Inflammatory macrophage (primary cell): ENCODE data around the gene NUP107.
"Not testable (repeated sequence)": the region's sequence is repeated elsewhere in the genome, so short reads cannot be mapped to it uniquely, and the experiment has no call there.

Source experiments
- DNase-seq, 2 donors: peaks; one replicate each; pipeline ENCODE4 v3.0.0-alpha.2; 2020 to 2022
- total RNA-seq, 18 experiments: gene quantifications; one replicate each; lab custom pipeline; 2026; ENCODE audit warnings: mixed read lengths in 6 of 18, inconsistent platforms in 2 of 18; lab: John Stamatoyannopoulos, UW

NUP107 gene
- 20.5 to 72.1 (median 50.3) reads per million in 18 experiments for total RNA-seq

DNA sequence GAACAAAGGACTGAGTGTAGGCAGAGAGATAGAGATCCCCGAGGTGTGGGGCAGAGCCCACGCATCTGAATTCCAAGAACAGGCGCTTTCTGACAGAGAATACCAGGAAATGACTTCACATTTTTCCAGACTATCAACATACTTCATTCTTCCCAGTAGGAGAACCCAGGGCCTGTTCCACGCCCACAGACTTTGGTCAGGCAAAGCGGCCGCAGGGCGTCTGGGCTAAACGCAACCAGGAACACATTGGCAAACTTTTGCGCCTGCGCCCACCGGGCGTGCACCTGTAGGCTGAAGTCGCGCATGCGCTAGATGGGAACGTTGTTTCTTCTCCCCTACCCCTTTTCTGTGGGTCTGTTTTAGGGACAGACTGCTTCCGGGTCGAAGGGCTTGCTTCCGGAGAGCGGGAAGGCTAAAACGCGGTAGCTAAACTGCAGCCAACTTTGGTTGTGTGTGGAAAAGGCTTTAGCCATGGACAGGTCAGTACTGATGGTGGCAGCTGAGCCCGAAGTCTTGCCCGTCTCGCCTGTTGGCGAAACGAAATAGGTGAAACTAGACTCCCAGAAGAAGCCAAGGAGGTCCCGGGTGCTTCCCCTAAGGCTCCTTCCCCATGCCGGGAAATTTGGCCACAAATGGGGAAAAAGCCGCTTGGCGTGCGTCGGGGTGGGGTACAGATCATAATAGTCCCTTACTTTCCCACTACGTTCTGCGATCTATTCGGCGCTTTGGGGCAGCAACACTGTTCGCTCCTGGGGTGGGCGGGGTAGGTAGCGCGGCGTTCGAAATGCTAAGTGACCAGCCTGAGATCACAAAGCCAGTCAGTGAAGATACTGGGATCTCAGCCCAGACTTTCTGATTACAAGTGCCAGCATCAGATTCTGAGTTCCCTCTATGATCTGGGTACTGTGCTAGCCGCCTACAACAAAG lies at the start of gene NUP107:
Gene NUP107, plus strand, starts transcription at position 384 of the 927 bp plus-strand sequence. Its CDS starts 88 bp downstream, at position 472.
- DNase-seq, result peak; percentile 98 to 99

DNA sequence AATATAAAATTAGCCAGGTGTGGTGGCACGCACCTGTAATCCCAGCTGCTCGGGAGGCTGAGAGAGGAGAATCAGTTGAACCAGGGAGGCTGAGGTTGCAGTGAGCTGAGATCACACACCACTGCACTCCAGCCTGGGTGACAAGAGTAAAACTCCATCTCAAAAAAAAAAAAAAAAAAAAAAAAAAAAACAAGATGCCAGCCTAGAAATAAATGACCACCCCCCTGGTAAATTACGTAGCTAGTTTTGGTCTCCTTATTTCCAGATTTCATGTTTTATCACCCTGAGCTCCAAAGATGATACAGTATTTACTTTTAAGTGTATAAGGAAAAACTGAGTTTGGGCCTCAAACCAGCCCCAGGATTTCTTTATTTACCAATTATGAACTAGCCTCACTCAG lies 49.3 kb upstream of the NUP107 start:
- not testable (repeated sequence) for DNase-seq

DNA sequence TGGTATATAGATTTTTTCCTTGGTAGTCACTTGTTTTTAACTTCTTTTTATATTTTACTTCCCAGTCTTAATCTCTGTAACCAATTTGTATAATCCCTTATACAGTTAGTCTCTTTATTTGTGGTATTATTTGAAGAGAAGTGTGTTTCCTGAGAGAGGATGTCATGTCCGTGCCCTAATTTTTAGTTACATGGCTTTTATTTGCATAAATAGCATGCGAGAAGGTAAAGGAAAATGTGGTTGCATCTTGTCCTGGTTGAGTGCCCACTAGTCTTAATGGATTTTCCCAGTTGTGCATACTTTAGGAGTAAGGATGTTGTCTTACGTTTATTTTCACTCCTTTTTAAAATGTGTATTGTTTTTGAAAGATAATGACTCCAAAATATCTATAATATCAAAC lies 48.6 kb upstream of the NUP107 start:
- no peak for DNase-seq

DNA sequence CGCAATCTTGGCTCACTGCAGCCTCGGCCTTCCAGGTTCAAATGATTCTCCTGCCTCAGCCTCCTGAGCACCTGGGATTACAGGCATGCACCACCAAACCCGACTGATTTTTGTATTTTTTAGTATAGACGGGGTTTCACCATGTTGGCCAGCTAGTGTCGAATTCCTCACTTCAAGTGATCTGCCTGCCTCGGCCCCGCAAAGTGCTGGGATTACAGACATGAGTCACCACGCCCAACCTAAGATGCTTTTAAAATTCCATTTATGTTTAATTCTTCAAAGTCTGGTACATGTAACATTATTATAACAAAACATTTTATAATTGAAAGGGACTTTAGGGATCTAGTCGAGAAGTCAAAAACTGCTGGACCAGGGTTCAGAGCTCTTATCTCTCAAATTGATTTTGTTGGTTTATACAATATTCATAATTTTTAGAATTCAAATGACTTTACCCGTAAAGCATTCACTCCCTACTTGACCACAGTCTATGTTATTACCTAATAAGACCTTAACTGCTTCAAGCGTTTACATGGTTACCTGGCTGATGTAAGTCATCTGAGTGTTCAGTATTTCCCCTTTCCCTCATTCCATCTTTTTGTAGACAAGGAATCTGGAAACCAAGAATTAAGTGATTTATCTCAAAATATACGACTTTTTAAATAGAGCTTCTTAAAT lies 47.9 kb upstream of the NUP107 start:
- no peak for DNase-seq

DNA sequence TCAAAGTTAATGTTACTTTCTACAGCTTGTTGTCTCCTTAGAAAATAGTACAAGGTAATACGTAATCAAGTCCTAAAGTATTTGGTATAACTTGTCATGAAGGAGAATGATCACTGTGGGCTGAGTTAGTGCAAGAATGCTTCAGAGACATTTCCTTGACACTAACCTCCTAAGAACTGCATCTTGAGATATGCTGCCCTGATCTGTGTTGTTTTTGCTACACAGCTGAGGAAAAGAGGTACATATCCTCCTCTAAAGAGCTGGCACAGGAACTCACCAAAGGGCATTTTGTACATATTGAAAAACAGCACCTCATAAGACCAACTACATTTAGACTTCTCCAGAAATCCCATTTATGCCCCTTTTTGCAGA lies 47.4 kb upstream of the NUP107 start:
- DNase-seq, result no peak

DNA sequence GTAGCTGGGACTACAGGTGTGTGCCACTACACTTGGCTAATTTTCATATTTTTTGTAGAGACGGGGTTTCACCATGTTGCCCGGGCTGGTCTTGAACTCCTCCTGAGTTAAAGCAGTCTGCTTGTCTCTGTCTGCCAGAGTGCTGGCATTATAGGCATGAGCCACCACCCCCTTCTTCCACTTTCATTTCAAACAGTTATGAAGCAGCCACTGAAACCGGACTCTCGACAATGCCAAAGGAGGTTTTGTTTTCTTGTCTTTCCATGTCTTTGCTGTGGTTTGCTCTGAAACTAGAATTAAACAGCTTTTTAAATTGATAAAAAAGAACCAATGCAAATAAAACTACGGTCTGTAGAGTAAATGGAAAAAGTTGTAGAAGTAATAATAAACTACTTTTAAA lies 45.6 kb upstream of the NUP107 start:
- no peak for DNase-seq

DNA sequence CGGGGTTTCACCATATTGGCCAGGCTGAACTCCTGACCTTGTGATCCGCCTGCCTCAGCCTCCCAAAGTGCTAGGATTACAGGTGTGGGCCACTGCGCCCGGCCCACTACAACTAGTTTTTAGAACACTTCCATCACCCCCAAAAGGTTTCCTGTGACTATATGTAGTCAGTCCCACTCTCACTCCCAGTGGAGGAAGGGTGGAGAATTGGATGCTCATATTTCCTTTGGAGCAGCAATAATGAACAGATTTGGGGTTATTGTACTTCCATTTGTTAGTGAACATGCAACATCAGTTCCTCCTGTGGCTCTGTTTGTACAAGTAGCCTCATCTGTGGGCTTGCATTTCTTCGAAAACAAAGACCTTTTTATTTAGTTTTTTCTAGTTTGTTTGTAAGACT lies 40.3 kb upstream of the NUP107 start:
- no peak for DNase-seq

DNA sequence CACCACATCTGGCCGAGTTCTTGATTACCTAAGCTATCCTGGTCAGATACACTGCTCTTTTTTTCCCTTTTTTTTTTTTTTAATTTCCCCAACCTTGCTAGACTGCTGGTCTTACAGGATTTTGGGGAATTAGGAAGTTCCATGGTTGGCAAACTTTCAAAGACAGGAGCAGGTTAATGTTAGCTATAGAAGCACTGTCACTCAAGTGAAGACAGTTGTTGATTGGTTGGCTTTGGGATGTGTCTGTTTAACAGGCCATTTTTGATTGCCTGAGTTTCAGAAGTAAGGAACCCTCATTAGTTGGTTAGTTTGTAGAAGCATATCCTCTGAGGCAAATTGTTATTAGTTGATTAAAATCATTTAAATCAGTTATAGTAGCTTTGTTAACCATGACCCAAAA lies 39.3 kb upstream of the NUP107 start:
- no peak for DNase-seq

DNA sequence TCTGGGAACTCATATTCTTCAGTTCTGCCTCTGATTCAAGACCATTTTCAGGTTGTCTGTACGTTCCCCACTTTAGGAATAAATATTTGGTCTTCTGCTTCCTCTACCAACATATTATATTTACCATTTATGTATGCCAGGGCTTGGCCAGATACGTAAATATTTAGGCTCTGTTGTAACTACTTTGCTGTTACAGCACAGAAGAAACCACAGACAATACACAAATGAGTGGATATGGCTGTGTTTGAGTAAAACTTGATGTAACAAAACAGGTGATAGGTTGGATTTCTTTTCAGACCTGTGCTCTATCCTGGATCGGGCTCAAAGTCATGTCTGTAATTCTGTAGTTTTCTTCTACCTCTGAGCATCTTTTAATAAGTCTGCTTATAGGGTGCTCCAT lies 38.6 kb upstream of the NUP107 start:
- no peak for DNase-seq

DNA sequence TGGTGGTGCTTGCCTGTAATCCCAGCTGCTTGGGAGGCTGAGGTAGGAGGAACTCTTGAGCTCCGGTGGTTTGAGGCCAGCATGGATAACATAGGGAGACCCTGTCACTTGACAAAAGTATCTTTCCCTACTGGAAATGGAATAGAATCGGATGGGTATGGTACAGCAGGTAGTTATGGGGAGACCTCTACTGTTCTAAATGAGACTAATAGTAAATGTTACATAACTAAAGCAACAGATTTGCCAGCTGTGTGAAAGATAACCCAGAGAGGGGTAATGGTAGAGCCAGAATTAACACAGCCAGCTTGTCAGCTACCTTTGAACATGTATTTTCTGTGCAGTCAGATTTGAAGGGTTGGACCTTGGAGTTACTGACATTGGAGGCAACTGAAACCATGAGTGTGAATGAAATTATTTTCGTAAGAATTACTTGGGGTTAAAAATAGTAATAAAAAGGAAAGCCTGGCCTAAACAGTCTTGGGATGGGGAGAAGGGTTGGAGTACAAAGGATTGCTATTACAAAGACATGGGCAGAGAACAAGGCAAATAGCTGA lies 21.7 kb upstream of the NUP107 start:
- DNase-seq, result no peak

DNA sequence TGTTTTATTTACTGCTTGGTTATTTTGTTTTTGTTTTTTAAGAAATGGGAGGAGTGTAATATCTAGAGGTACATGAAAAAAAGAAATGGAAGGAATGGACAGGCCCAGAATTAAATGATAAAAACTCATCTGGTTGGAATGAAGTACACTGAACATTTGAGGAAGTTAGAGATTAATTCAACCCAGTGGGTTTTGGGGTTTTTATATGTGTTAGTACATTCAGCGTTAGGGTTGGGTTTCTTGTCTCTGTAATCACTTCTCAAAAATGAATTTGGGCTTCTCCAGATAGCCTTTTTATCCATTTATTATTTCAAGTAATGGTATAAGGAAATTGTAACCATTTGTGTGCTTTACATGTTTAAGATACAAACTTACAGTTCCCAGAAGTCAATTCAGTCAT lies 19.5 kb upstream of the NUP107 start:
- DNase-seq, result no peak

DNA sequence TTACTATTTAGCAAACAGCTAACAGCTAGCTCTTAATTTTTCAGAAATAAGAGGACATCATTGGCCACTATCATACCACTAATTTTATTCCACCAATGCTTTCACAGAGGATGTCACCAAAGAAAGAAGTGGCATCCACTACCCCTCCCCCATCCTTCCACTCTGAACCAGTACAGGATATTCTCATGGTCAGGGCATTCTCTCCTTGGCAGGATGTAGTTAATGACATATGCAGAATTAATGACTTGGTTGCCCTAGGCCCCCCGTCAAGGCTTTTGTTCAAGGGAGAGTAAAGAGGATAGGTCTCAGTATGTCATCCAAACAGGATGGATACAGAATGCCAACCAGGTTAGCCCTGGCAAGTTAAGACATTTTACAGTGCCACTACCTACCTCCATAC lies 18.9 kb upstream of the NUP107 start:
- DNase-seq, result no peak

DNA sequence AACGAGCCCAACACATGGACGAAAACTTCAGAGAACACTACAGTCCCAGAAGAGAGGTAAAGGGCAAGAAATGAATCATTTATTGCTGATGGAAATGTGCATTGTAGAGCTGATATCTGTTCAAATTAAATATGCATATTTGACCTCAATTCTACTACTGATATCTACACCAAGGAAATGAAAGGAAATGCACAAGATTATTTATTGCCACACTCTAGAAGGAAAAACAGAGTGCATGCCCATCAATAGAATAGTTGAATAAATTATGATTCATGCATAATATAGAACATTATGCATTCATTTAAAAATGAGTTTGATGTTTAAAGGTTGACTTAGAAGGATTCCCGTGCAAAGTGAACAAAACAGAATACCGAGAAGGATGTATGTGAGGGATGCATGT lies 15.6 kb upstream of the NUP107 start:
- no peak for DNase-seq

DNA sequence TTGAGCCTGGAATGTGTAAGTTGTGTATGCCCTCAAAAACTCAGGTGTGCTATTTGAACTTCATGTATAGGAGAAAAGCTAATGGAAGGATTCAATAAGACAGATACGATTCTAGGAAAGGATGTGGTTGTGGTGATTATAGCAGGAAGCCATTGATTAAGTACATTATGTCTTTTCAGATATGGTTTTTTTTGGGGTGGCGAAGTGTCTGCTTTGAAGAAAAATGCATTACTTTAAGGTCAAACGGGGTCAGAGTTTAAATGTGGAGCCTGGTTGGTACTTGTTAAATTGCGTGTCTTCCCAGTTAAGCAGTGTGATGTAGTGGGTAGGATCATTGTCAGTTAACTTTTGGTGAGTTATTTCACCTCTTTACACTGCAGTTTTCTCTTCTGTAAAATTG lies 13.0 kb upstream of the NUP107 start:
- no peak for DNase-seq

DNA sequence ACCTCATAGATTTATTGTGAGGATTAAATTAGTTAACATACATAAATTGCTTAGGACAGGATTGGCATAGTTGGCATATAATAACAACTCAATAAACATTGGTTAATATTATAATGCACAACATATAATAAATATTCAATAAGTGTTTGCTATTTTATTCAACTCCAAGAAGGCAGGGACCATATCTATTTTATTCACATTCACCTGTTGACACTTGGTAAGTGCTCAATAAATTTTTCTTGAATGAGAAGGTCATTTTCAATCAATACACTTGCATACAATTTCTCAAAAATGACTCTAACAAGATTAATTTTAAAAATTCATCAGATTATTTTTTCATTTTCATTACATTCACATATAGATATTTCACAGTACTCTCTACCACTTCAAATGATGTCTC lies 12.4 kb upstream of the NUP107 start:
- no peak for DNase-seq

DNA sequence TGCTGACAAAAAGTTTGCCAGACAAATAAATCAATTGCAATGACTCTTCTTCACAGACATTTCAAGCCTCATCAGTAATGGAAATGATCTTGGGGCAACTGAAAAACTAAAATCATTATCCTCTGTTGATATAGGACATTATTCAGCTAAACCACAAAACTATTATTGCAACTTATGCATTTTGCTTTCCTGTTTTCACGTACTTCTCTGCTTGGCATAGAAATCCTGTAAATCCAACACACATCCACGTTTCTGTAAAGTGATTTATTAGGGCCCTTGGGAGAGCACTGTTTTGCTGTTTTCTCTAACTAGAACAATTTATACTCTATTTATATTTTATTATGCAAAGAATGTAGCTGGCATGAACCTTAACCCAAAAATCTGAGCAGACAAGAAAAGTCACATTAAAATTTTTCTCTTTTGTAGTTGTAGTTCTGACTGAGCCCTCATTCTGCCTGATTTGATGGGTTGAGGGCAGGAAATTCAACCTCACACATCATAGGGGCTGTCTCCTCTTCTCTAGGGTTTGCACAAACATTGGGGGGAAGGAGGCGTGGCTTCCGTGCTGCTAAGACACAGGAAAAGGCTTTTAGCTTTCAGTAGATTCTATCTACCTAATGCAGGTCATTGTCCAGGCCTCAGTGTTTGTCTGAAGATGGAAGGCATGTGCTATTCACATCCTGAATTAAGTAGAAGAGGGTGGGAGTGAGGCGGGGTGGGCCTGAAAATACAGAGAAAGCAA lies 11.5 kb upstream of the NUP107 start:
- DNase-seq, result no peak

DNA sequence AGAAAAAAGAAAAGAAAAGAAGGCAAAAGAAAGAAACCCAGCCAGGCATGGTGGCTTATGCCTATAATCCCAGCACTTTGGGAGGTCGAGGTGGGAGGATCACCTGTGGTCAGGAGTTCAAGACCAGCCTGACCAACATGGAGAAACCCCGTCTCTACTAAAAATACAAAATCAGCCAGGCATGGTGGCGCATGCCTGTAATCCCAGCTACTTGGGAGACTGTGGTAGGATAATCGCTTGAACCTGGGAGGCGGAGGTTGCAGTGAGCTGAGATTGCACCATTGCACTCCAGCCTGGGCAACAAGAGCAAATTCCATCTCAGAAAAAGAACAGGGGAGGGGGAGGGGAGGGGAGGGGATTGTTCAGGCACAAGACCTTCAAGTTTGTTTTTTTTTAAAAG lies 9.9 kb upstream of the NUP107 start:
- not testable (repeated sequence) for DNase-seq

DNA sequence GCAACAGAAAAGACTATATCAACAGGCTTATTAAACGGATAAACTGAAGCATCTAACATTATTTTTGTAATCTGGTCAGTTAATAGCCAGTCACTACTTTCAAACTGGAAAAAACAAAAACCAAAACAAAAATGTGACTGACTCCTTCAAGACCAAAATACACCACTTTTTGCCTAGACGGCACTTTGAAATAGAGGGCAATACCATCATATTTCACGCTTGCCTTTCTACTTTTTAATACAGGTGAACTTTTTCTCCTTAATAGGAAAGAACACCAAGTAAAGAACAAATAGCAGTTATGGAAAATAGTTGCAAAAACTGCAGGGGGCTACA lies 550 bp upstream of the NUP107 start:
- DNase-seq, result no peak

DNA sequence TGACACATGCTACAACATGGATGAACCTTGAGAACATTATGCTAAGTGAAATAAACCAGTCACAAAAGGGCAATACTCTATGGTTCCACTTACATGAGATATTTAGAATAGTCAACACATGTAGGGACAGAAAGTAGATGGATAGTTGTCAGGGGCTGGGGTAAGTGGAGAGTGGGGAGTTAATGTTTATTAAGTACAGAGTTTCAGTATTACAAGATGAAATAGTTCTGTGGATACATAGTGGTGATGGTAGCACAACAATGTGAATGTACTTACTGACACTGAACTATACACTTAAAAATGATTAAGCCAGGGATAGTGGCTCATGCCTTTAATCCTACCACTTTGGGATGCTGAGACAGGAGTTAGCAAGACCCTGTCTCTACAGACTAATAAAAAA lies 8.7 kb downstream of the NUP107 start:
- DNase-seq, result no peak

DNA sequence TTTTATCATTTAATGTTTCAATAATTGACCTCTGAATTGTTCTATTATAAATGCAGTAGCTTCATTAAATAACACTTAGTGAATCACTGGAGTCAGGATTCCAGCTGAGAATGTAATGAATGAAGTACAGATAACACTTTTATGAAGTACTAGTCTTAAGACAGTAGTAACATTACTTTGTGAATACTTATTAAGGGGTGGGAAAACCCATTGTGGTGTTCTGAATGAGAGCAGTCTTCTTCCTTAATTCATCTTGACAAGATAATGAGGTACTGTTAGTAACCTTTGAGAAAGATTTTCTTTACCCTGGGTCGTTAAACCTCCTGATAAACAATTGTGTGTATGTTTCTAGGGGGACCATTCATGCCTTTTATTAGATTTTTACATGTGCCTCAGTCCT lies 12.7 kb downstream of the NUP107 start:
- no peak for DNase-seq

DNA sequence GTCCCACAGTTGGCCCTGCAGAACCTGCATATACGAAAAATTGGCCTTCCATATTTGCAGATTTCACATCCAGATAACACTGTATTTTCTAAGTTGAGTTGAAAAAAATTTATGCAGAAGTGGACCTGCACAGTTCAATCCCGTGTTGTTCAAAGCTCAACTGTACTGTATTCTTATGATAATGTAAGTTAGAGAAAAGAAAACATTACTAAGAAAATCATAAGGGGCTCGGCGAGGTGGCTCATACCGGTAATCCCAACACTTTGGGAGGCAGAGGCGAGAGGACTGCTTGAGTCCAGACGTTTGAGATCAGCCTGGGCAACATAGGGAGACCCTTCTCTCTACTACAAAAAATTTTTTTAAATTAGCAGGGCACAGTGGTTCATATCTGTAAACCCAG lies 41.0 kb downstream of the NUP107 start:
- DNase-seq, result no peak

DNA sequence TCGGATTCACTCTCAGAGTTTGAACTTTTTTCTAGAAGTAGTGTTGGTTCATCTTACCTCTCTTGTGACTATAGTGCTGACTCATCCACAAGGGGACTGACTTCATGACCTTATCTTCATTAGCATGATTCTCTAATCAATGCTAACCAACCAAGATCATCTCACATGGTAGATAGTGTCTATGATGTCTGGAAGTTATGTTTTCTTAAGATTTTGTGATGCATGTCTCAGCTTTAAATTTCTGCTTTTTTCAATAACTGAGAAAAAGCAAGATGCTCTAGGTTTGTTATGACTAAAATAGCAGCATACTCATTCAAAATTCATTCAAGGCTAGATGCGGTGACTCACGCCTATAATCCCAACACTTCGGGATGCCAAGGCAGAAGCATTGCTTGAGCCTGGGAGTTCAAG lies 46.9 kb downstream of the NUP107 start:
- no peak for DNase-seq

DNA sequence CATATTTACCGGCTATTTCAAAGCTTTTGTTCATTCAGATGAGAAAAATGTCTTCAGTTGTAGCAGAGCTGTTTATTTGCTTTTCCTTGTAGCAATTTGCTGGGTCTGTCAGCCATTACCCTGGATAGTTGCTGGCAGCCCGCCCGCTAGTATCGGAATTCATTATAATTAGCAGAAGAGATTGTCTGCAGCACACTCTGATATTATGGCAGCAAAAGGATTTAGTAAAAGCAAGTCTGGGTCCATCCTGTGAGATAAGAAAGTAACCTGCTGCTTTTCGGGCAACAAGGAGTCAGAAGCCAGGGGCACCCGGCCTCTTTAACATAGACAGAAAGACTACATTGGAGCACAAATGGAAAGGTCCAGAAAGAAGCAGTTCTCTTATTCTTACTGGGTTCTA lies 53.1 kb downstream of the NUP107 start:
- DNase-seq, result no peak
